H1 (cell line): Measurements from ENCODE around the gene RFX2. TPM values are rescaled to one million over a fixed set of nuclear protein-coding genes. Genes with fewer than 3 reads are reported as not detected.

ENCODE experiments used
- CTCF ChIA-PET: fragments of 300-600 bp; sonication (Branson Sonifier 250); formaldehyde crosslinking; loops from one replicate; lab custom pipeline; 2021; ENCODE audit not compliant: partially characterized antibody; lab: Charles Lee
- POLR2A ChIA-PET: fragments of 300-600 bp; sonication (Branson Sonifier 250); formaldehyde crosslinking; loops from one replicate; lab custom pipeline; 2021; ENCODE audit warnings: inconsistent platforms; ENCODE audit not compliant: partially characterized antibody; lab: Charles Lee
- DNase-seq, 2 experiments: peaks; one replicate each; pipeline versions ENCODE4 v3.0.0 to v3.0.0-alpha.2; 2010 to 2022; ENCODE audit warnings: low spot score in 2 of 2, low read depth in 1 of 2, mixed read lengths in 1 of 2
- FAIRE-seq: peaks from 2 replicates; lab custom pipeline; 2011; peaks lifted over from hg19 to GRCh38; lab: Jason Lieb, UNC
- H2AFZ ChIP-seq: 2 replicates; pipeline ENCODE4 v1.8.1; 2012; ENCODE audit warnings: low read length, inconsistent platforms
- H2AK5ac ChIP-seq: 2 replicates; pipeline ENCODE4 v1.6.1; 2013; ENCODE audit warnings: low read depth, low read length
- H2BK120ac ChIP-seq: replicated peaks from 2 replicates; pipeline ENCODE3; 2013; ENCODE audit warnings: low read depth, low read length, inconsistent platforms
- H2BK12ac ChIP-seq: 2 replicates; pipeline ENCODE4 v1.6.1; 2013; ENCODE audit warnings: low read depth, low read length
- H2BK15ac ChIP-seq: 2 replicates; pipeline ENCODE4 v1.6.1; 2013; ENCODE audit warnings: low read length
- H2BK20ac ChIP-seq: 2 replicates; pipeline ENCODE4 v1.6.1; 2013; ENCODE audit warnings: low read length
- H2BK5ac ChIP-seq: 2 replicates; pipeline ENCODE4 v1.6.1; 2013; ENCODE audit warnings: low read depth, low read length
- H3K14ac ChIP-seq: 2 replicates; pipeline ENCODE4 v1.6.1; 2013; ENCODE audit warnings: inconsistent platforms; ENCODE audit not compliant: insufficient read length
- H3K18ac ChIP-seq: 2 replicates; pipeline ENCODE4 v1.6.1; 2013; ENCODE audit warnings: low read length; ENCODE audit errors: extremely low read depth
- H3K23ac ChIP-seq: 2 replicates; pipeline ENCODE4 v1.6.1; 2013; ENCODE audit warnings: inconsistent platforms; ENCODE audit not compliant: insufficient read length
- H3K23me2 ChIP-seq: 2 replicates; pipeline ENCODE4 v1.6.1; 2013; ENCODE audit warnings: low read depth, low read length
- H3K27ac ChIP-seq: 2 replicates; pipeline ENCODE4 v1.6.1; 2011; ENCODE audit warnings: low read depth, low read length, inconsistent platforms
- H3K27me3 ChIP-seq, 4 experiments: replicated peaks in 1 of 4; 1 replicate in 1 of 4; 2 replicates in 3 of 4; pipeline versions ENCODE4 v1.6.1 to v1.8.1; 2011 to 2013; ENCODE audit warnings: low read length in 3 of 4, mild to moderate bottlenecking in 3 of 4, inconsistent platforms in 2 of 4, mixed read lengths in 2 of 4, moderate library complexity in 1 of 4; ENCODE audit not compliant: control insufficient read depth in 3 of 4, insufficient read depth in 3 of 4; ENCODE audit errors: extremely low read depth in 1 of 4
- H3K36me3 ChIP-seq, 4 experiments: 2 replicates each; pipeline versions ENCODE4 v1.6.1 to v1.8.1; 2011 to 2013; ENCODE audit warnings: mild to moderate bottlenecking in 4 of 4, low read length in 3 of 4, moderate library complexity in 2 of 4, control low read depth in 1 of 4, inconsistent platforms in 1 of 4; ENCODE audit not compliant: insufficient read depth in 4 of 4, control insufficient read depth in 2 of 4
- H3K4ac ChIP-seq: replicated peaks from 2 replicates; pipeline ENCODE3; 2013; ENCODE audit warnings: low read length, low read depth, mixed read lengths, inconsistent platforms; ENCODE audit not compliant: insufficient read length
- H3K4me1 ChIP-seq, 4 experiments: replicated peaks in 1 of 4; 1 replicate in 1 of 4; 2 replicates in 3 of 4; pipeline versions ENCODE4 v1.6.1 to v1.8.1; 2011 to 2013; ENCODE audit warnings: low read length in 3 of 4, inconsistent platforms in 2 of 4, mixed read lengths in 1 of 4; ENCODE audit not compliant: insufficient read depth in 4 of 4, control insufficient read depth in 3 of 4
- H3K4me2 ChIP-seq, 2 experiments: 2 replicates each; pipeline versions ENCODE4 v1.6.1 to v1.8.1; 2011 to 2013; ENCODE audit warnings: low read depth in 2 of 2, low read length in 2 of 2, control low read depth in 1 of 2, inconsistent platforms in 1 of 2, mild to moderate bottlenecking in 1 of 2; ENCODE audit not compliant: insufficient read depth in 1 of 2
- H3K4me3 ChIP-seq, 4 experiments: fragments of 200-600, 300-600 bp in 1 of 4; sonication (generic), shearing (Covaris generic), sonication (Bioruptor Twin) in 1 of 4; 2 replicates each; pipeline versions ENCODE4 v1.5.1 to v1.8.1; 2011 to 2016; ENCODE audit warnings: low read length in 4 of 4, low read depth in 3 of 4, control low read depth in 2 of 4, inconsistent platforms in 2 of 4, mild to moderate bottlenecking in 2 of 4, mixed read lengths in 1 of 4, moderate library complexity in 1 of 4; ENCODE audit not compliant: insufficient read depth in 2 of 4; ENCODE audit errors: extremely low read depth in 1 of 4
- H3K56ac ChIP-seq: replicated peaks from 2 replicates; pipeline ENCODE3; 2013; ENCODE audit warnings: low read depth, mild to moderate bottlenecking, mixed read lengths, low read length, inconsistent platforms; ENCODE audit not compliant: insufficient read length
- H3K79me1 ChIP-seq: 2 replicates; pipeline ENCODE4 v1.6.1; 2013; ENCODE audit warnings: low read depth, low read length, control low read depth
- H3K79me2 ChIP-seq, 2 experiments: 2 replicates each; pipeline versions ENCODE4 v1.6.1 to v1.8.1; 2012 to 2013; ENCODE audit warnings: low read length in 2 of 2, mild to moderate bottlenecking in 2 of 2, inconsistent platforms in 1 of 2; ENCODE audit not compliant: insufficient read depth in 2 of 2, control insufficient read depth in 1 of 2
- H3K9ac ChIP-seq, 4 experiments: replicated peaks in 1 of 4; 1 replicate in 1 of 4; 2 replicates in 3 of 4; pipeline versions ENCODE4 v1.6.1 to v1.8.1; 2011 to 2013; ENCODE audit warnings: low read depth in 3 of 4, low read length in 3 of 4, control low read depth in 2 of 4, mild to moderate bottlenecking in 2 of 4, moderate library complexity in 2 of 4, inconsistent platforms in 1 of 4; ENCODE audit errors: extremely low read depth in 1 of 4
- H3K9me3 ChIP-seq, 2 experiments: 2 replicates each; pipeline versions ENCODE4 v1.6.1 to v1.8.1; 2012 to 2013; ENCODE audit warnings: mild to moderate bottlenecking in 2 of 2, moderate library complexity in 2 of 2, control low read depth in 1 of 2, inconsistent platforms in 1 of 2, low read depth in 1 of 2, low read length in 1 of 2, mixed read lengths in 1 of 2; ENCODE audit not compliant: insufficient read depth in 2 of 2
- H4K20me1 ChIP-seq, 2 experiments: replicated peaks in 1 of 2; 2 replicates each; pipeline versions ENCODE3 to v1.8.1; 2011 to 2013; ENCODE audit warnings: inconsistent platforms in 2 of 2, low read length in 2 of 2, mild to moderate bottlenecking in 1 of 2; ENCODE audit not compliant: insufficient read depth in 2 of 2, control insufficient read depth in 1 of 2
- H4K5ac ChIP-seq: 2 replicates; pipeline ENCODE4 v1.6.1; 2013; ENCODE audit warnings: low read length, low read depth, mixed read lengths, inconsistent platforms; ENCODE audit not compliant: insufficient read length
- H4K8ac ChIP-seq: 2 replicates; pipeline ENCODE4 v1.8.0; 2013; ENCODE audit warnings: mild to moderate bottlenecking, moderate library complexity, low read length, inconsistent platforms; ENCODE audit not compliant: insufficient read depth; ENCODE audit errors: extremely low read depth
- H4K91ac ChIP-seq: replicated peaks from 2 replicates; pipeline ENCODE3; 2013; ENCODE audit warnings: low read length, mixed read lengths, inconsistent platforms; ENCODE audit not compliant: insufficient read length
- CHD1 ChIP-seq: IDR thresholded peaks from 2 replicates; pipeline ENCODE4 v1.6.1; 2012; ENCODE audit warnings: low read depth, low read length, improper control_type of control experiment
- SIN3A ChIP-seq, 2 experiments: IDR thresholded peaks in 1 of 2; conservative IDR thresholded peaks in 1 of 2; 2 replicates each; pipeline ENCODE4 v1.6.1; 2011 to 2012; ENCODE audit warnings: low read length in 2 of 2, improper control_type of control experiment in 1 of 2, low read depth in 1 of 2, mild to moderate bottlenecking in 1 of 2
- ZNF274 ChIP-seq: IDR thresholded peaks from 2 replicates; pipeline ENCODE4 v1.7.0; 2012; ENCODE audit warnings: low read length, borderline replicate concordance; ENCODE audit errors: extremely low read depth
- WGBS, 2 experiments: shearing (Covaris generic) in 1 of 2; methylation state at CpG; one replicate each; pipeline versions ENCODE4 v1.1.6 to v1.1.7; 2013 to 2015; ENCODE audit warnings: low lambda C conversion rate in 2 of 2, mixed read lengths in 2 of 2, inconsistent platforms in 1 of 2, low coverage in 1 of 2, missing lambda C conversion rate in 1 of 2; ENCODE audit not compliant: insufficient replicate concordance in 2 of 2, insufficient coverage in 1 of 2, insufficient read length in 1 of 2; ENCODE audit errors: extremely low coverage in 1 of 2, missing lambda C conversion rate in 1 of 2; 5-methylcytosine and 5-hydroxymethylcytosine counted together
- polyA plus RNA-seq, 7 experiments: library from polyadenylated mRNA; depleted of rRNA in 3 of 7; stranded (reverse) in 5 of 7; unstranded in 2 of 7; fragments of >200 nt in 5 of 7; fragments of 200-250 nt in 2 of 7; gene quantifications; 1 replicate in 5 of 7; 2 replicates in 1 of 7; 4 replicates in 1 of 7; pipeline versions ENCODE4 v1.2.1 to v1.2.3, GENCODE V29; 2011 to 2013; ENCODE audit warnings: missing spikeins in 2 of 7, mixed read lengths in 2 of 7
- total RNA-seq: library from RNA; stranded (reverse); fragmentation: NEBNext Ultra II Directional; extraction: Animal tissue kit (Norgen Biotek cat#: 25700); gene quantifications from 2 replicates; pipeline ENCODE4 v1.2.1, GENCODE V29; 2021

Gene RFX2
- total and polyA plus RNA-seq, 2 of the 8 experiments (the other 6 are each of a cell fraction or from before 2014, with no cell fraction given): 4.8 to 5.3 TPM

DNA sequence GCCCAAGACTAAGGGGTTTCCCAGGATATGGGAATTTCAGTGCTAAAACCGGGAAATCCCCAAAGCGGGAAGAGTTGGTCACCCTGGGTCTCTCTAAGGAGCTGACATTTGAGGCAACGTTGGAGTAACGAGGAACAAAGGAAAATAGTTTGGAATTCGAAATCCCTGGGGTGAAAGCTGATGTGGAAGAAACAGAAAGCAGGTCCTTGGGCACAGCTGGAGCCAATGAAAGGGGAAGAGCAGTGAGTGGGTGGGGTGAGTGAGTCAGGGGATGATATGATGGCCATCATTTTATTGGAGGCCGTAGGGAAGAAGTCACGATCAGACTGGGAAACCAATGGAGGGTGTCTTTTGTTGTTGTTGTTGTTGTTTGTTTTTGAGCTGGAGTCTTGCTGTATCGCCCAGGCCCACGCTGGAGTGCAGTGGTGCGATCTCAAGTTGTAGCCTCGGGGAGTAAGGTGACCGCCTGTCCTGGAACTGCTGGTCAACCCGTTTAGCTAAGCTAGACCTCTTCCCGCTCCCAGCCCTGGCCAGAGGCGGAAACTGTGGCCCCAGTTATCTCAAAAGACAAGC is 3.4 kb upstream of the RFX2 start:
- FAIRE-seq: no peak
- H4K91ac ChIP-seq: no peak overlapping the region
- POLR2A ChIA-PET: no interaction called here
- TF ChIP-seq CHD1: no peak
- TF ChIP-seq SIN3A (conservative IDR thresholded peaks at IDR 0.05 in 1 of 2, IDR thresholded peaks at IDR 0.05 in 1 of 2; ENCODE audit: low read depth in 1 of 2, low read length in 2 of 2): no peak
- no peak for TF ChIP-seq ZNF274

More for the DNA sequence above, 3.4 kb upstream of the RFX2 start:
- Histone ChIP-seq H3K23me2 (peaks cover 6% of the 10 kb centered on the region), H2BK5ac (no peak overlapping the region), H3K23ac (no peak overlapping the region), H3K4me3 (no peak overlapping the region), H3K27me3 (peaks cover 10 to 16% (median 13%) of the 10 kb centered on the region in 4 experiments), H2BK20ac (no peak overlapping the region), H2AFZ (no peak overlapping the region), H3K27ac (no peak overlapping the region), H3K9ac (no peak overlapping the region), H3K4ac (no peak overlapping the region), H2BK120ac (no peak overlapping the region), H3K79me2 (no peaks in the 10 kb centered on the region), H3K9me3 (no peaks in the 10 kb centered on the region), H4K20me1 (peaks cover 0 to 2% of the 10 kb centered on the region in 2 experiments), H2BK12ac (no peak overlapping the region), H2AK5ac (0 out of 2 replicates have a peak overlapping the region, but pooled peaks have one; percentile 13), H2BK15ac (no peak overlapping the region), H3K14ac (no peak overlapping the region), H3K18ac (no peak overlapping the region), H4K8ac (no peak overlapping the region), H3K36me3 (no peaks in the 10 kb centered on the region), H3K4me1 (no peaks in the 10 kb centered on the region; a peak in 2 of 7 replicates), H3K79me1 (no peaks in the 10 kb centered on the region), H3K4me2 (no peak overlapping the region), H3K56ac (no peak overlapping the region), H4K5ac (no peak overlapping the region)
- 88% methylated on average over 14 of the region's 15 CpGs; no CpG with 5 or more reads in 1 of the 2 experiments for WGBS, 2 experiments
- CTCF ChIA-PET: interaction anchor here (1.0 to 6.4 kb wide), 3 partner anchors 12 to 127 kb away, joined by 3 to 37 read pairs (median 25); no protein-coding TSS in a partner anchor
- no peak for DNase-seq
